GM06990 (cell line): ENCODE data around the gene MAGI1.

Source experiments
- DNase-seq: peaks from one replicate; pipeline ENCODE4 v3.0.0-alpha.2; 2011; ENCODE audit not compliant: insufficient read length; ENCODE audit errors: extremely low read depth
- H3K27me3 ChIP-seq: replicated peaks from 2 replicates; pipeline ENCODE4 v1.6.0; 2011; ENCODE audit warnings: low read length; ENCODE audit not compliant: control insufficient read depth, insufficient read depth
- H3K36me3 ChIP-seq: 2 replicates; pipeline ENCODE4 v1.5.1; 2011; ENCODE audit warnings: low read length; ENCODE audit not compliant: control insufficient read depth, insufficient read depth
- H3K4me3 ChIP-seq: replicated peaks from 2 replicates; pipeline ENCODE4 v1.5.1; 2011; ENCODE audit warnings: low read depth, mild to moderate bottlenecking, control low read depth, low read length
- TF ChIP-seq, protein P1 (sequence below): IDR thresholded peaks from 2 replicates; pipeline ENCODE4 v1.5.1; 2011; ENCODE audit warnings: low read length, control low read depth, mild to moderate bottlenecking, inconsistent platforms; ENCODE audit not compliant: insufficient read depth, poor library complexity, severe bottlenecking

MAGI1 gene

DNA sequence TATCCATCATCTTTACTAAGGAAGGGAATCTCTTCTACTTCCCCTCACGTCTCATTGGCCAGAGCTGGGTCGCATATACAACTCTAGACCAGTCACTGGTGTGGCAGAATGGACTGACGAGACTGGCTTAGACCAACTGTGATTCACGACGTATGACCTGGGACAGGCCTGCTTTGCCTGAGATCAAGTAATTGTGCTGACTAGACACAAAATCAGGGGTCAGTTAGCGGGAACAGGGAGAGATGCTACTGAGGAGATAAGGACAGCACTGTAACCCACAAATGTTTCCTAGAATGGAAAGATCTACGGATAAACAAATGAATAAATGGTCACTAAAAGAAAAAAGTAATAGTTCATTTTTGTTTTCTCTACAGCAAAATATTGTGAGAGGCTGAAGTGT, 308.3 kb downstream of the MAGI1 start:
- H3K4me3 ChIP-seq = no peak overlapping the region
- H3K27me3 ChIP-seq = no peaks in the 10 kb centered on the region
- no peak for DNase-seq
- H3K36me3 ChIP-seq = no peaks in the 10 kb centered on the region
- TF ChIP-seq, protein P1, sequence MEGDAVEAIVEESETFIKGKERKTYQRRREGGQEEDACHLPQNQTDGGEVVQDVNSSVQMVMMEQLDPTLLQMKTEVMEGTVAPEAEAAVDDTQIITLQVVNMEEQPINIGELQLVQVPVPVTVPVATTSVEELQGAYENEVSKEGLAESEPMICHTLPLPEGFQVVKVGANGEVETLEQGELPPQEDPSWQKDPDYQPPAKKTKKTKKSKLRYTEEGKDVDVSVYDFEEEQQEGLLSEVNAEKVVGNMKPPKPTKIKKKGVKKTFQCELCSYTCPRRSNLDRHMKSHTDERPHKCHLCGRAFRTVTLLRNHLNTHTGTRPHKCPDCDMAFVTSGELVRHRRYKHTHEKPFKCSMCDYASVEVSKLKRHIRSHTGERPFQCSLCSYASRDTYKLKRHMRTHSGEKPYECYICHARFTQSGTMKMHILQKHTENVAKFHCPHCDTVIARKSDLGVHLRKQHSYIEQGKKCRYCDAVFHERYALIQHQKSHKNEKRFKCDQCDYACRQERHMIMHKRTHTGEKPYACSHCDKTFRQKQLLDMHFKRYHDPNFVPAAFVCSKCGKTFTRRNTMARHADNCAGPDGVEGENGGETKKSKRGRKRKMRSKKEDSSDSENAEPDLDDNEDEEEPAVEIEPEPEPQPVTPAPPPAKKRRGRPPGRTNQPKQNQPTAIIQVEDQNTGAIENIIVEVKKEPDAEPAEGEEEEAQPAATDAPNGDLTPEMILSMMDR = no peak

DNA sequence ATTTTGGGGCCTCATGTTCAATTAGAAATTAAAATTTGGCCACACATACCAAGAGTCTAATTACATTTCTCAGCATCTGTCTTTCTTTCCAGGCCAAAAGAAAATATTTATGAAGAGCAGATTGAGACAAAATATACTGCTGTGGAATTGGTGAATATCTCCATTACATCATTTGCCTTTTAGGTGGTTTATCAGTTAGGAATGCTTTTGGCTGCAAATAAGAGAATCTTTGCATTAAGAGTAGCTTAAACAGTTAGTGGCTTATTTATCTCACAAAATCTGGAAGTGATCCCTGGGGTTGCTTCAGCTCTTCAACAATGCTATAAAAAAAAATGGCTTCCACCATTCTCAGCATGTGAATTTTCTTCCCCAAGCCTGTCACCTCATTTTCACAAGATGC, 308.7 kb downstream of the MAGI1 start:
- H3K27me3 ChIP-seq = no peaks in the 10 kb centered on the region
- DNase-seq = no peak
- no peak overlapping the region for H3K4me3 ChIP-seq
- no peaks in the 10 kb centered on the region for H3K36me3 ChIP-seq
- TF ChIP-seq, protein P1 = no peak

DNA sequence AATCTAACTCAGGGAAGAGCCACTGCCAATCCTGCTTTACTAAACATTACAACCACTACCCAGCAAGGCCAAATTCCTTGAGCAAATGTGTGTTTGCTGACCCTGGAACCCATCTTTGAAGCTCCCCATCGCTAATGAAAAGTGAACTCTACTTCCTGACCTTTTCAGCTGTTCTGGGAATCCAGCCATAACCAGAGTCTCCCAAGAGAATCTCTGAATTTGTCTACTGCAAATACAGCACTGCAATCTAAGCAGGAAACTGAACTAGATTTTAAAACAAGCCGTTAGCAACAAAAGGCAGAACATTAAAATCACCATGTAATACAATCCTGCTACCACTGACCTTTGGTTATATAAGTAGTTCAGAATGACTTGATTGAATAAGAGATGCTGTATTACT, 309.2 kb downstream of the MAGI1 start:
- Histone ChIP-seq H3K4me3 (no peak overlapping the region), H3K27me3 (no peaks in the 10 kb centered on the region), H3K36me3 (no peaks in the 10 kb centered on the region)
- TF ChIP-seq, protein P1 = no peak
- no peak for DNase-seq

DNA sequence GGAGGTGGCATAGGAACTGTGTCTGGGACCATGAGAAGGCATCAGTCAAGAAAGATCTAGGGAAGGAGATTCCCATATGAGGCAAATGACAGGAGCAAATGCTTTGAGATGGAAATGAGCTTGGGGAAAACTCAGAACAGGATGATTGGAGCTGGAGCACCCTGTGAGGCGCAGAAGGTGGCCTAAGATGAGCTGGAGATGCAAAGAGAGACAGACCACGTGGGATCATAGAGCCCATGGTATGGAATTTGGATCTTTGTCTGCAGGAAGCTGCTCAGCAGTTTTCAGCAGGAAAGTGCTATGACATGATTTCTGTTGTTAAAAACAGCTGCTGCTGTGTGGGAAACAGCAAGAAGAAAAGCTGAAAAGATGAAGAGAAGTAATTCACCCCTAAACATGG, 310.6 kb downstream of the MAGI1 start:
- Histone ChIP-seq H3K36me3 (no peaks in the 10 kb centered on the region), H3K4me3 (no peak overlapping the region), H3K27me3 (no peaks in the 10 kb centered on the region)
- TF ChIP-seq, protein P1 = no peak
- DNase-seq = no peak

DNA sequence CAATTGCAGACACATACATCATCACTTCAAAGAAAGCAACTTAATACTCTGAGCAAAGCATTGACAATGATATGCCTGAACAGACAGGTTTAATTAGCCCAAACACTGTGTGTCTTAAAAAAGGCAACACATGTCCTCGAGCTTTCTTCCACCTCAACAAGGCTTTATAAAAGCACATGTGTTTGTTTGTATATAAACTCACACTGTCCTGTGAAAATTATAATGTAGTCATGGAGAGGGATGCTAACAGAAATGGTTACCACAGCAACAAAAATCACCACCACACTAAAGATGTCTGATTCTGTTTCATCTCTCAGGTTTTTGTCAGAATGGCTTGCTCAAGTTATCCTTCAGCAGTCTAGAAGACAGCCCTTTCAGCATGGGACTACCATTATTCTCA, 314.7 kb downstream of the MAGI1 start:
- H3K27me3 ChIP-seq = no peaks in the 10 kb centered on the region
- H3K36me3 ChIP-seq = no peaks in the 10 kb centered on the region
- DNase-seq = no peak
- H3K4me3 ChIP-seq = no peak overlapping the region
- TF ChIP-seq, protein P1 = no peak

DNA sequence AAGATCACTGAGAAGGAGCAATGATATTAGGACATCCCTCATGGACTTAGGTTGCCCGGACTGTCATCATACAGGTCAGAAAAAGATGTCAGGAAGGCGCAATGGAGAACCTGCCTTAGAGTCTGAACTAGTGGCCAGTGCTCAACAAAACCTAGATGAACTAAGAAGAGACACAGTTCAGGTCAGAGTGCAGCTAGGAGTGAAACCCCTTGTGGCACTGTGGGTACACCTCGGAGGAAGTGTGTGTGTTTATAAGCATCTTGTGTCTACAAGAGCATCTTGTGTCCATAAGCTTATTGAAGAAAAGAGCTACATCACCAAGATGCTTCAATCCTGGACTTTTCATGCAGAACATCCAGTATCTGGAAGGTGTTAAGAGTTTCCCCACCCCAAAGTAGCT, 315.7 kb downstream of the MAGI1 start:
- no peak for DNase-seq
- H3K4me3 ChIP-seq = no peak overlapping the region
- no peaks in the 10 kb centered on the region for H3K36me3 ChIP-seq
- H3K27me3 ChIP-seq = no peaks in the 10 kb centered on the region
- TF ChIP-seq, protein P1 = no peak
